Fibroblast of pulmonary artery (primary cell): Measurements from ENCODE around the gene DCLK1.

Experiments used
- DNase-seq: peaks from one replicate; pipeline ENCODE4 v3.0.0-alpha.2; 2010; ENCODE audit warnings: low read depth
- H3K4me3 ChIP-seq: replicated peaks from 2 replicates; pipeline ENCODE4 v1.5.1; 2011; ENCODE audit warnings: low read depth, mild to moderate bottlenecking, control low read depth, low read length, moderate library complexity
- TF ChIP-seq, protein P1 (sequence below): IDR thresholded peaks from 2 replicates; pipeline ENCODE4 v1.5.1; 2011; ENCODE audit warnings: mild to moderate bottlenecking, control low read depth, low read length, inconsistent platforms; ENCODE audit errors: missing control alignments

The DCLK1 gene

DNA sequence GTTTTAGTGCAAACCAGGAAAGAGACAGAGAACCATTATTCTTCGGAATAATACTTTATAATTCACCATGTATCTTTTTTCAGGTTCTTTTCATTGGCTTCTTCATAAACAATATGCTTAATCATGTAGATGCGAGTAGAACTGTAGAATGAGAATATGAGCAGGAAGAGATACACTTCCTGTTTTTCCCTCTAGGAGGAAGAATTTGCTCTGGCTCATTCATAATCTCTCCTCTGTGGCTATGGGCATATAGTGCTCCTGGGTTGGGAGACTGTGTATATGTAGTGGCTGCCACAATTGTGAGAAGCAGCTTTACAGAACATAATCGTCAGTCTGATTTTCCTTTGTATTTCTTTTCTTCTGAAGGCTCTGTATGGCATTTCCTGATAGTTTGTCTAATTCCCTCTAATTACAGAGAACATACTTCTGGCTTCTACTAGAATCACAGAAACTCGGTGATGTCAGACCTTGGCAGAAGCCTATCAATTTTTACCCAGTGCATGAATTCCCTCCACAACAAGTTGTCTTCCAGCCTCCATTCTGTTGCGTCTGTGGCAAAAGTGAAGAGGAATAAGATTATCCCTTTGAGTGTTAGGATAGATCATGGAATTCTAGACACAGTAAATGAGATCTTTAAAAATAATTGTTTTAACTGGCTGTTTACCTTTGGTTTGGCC is 2.9 kb upstream of the DCLK1 start:
- no peak overlapping the region for H3K4me3 ChIP-seq
- peak; percentile 40 for DNase-seq
- TF ChIP-seq, protein P1, sequence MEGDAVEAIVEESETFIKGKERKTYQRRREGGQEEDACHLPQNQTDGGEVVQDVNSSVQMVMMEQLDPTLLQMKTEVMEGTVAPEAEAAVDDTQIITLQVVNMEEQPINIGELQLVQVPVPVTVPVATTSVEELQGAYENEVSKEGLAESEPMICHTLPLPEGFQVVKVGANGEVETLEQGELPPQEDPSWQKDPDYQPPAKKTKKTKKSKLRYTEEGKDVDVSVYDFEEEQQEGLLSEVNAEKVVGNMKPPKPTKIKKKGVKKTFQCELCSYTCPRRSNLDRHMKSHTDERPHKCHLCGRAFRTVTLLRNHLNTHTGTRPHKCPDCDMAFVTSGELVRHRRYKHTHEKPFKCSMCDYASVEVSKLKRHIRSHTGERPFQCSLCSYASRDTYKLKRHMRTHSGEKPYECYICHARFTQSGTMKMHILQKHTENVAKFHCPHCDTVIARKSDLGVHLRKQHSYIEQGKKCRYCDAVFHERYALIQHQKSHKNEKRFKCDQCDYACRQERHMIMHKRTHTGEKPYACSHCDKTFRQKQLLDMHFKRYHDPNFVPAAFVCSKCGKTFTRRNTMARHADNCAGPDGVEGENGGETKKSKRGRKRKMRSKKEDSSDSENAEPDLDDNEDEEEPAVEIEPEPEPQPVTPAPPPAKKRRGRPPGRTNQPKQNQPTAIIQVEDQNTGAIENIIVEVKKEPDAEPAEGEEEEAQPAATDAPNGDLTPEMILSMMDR = peak; percentile 38

DNA sequence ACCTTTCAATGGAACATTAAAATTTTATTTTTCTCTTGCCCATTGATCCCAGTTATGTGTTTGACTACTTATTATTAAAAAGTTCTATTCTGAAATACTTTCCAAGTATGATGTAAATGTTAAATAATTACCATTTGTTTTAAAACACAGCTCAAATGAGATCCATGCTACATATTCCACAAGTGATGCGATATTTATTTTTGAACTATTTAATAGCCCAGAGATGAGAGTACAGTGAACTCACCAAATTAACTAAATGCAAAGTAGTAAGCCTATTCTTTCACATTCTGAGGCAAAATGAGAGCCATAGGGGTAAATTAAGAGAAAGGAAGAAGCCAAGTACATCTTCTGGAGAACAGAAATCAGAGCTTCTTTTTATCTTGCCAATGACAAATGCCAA is 1.2 kb upstream of the DCLK1 start:
- H3K4me3 ChIP-seq = no peak overlapping the region
- no peak for DNase-seq
- TF ChIP-seq, protein P1 = no peak

DNA sequence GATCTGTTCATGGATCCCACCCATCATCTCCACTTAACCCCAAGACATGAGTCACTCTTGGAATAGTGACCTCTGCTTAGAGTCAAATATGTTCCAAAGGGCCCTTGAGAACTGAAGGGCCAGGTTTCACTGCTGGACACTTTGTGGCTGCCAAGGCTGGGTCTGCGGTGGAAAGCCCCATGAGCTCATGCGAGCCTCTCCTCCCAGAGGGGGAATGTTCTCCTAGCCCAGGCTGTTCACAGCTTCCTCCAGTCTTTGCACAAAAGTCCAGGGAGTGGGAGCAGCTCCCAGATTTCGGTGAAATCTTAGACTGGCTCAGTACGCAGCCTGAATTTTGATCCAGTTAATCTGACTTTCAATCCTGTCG is 732 bp upstream of the DCLK1 start:
- no peak overlapping the region for H3K4me3 ChIP-seq
- DNase-seq = peak; percentile 66
- TF ChIP-seq, protein P1 = no peak

DNA sequence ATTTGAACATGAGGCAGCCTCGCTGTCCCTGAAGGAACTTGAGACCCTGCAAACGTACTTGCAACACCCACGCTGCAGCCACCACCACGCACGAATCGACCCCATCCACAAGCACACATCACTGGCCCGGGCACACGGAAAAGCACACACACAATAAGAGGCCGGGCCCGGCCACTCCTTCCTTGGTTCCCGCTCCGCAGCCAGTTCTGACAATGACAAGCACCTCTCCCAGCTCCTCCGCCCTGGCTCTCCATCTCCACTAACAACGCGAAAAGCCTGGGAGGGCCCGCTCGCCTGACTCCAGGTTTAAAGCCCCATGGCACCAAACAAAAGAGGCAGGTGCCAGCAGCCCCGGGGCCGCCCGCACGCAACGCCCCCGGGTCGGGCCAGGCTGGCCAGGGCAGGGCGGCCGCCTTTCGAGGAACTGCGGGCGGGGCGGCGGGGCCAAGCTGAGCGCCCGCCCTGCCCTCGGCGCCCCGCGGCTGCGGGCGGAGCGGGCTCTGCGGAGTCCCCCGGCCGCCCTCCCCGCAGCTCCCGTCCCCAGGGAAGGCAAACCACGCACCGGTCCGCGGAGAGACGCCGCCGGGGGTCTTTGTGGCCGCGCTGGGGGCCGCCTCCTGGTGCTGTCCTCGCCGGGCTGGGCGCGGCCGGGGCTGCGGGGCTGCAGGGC is 495 bp downstream of the DCLK1 start:
- TF ChIP-seq, protein P1 = no peak
- peak overlapping the region; percentile 54 for H3K4me3 ChIP-seq
- no peak for DNase-seq

DNA sequence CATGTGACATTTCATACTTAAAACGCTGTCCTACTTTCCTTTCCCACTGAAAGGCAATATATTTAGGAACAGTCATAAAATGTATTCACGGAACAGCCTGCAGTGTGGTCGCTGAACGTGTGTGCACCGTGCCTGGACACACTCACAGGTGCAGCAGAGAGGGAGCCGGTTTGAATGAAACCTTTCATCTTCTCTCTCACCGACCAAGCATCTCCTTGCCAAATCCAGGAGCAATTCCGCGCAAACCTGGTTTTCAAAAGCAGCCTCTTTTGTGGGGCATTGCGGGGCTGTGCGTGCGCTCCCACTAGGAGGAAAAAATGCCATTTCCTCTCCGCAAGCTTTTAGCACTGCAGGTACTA is 1.0 kb downstream of the DCLK1 start:
- no peak for DNase-seq
- TF ChIP-seq, protein P1 = no peak
- peak overlapping the region; percentile 54 for H3K4me3 ChIP-seq

DNA sequence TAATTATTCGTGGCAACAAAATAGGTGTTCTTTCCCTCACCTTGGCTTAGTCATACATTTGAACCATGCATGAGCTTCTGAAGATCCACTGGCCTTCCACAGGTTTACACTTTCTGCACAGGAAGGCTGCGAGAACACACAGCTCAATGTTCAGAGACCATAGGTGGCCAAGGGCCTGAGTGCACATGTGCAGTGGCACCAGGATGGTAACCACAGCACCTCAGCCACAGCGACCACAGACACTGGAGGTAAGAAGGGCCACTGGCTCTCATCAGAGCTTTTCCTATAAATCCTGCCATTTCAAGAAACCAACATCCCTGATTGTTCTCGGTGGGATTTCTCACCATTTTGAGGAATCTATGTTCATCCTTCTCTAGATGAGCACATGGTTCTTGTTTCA is 1.6 kb downstream of the DCLK1 start:
- H3K4me3 ChIP-seq = no peak overlapping the region
- DNase-seq = no peak
- TF ChIP-seq, protein P1 = no peak

DNA sequence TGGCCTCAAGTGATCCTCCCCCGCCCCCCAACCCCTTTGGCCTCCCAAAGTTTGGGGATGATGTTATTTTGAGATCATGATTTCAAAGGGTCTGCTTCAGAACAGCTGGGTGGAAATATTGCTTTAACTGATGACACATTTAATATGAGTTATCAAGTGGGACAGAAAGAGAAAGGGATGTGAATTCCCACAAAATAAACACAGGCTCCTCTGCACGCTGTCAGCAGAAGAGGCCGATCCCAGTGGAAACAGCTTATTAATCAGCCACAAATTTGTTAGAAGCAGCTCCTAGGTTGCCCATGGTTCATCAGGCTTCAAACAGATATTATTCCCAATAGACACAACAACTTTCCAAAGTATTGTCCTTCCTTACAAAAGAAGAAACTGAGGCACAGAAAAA is 4.7 kb downstream of the DCLK1 start:
- H3K4me3 ChIP-seq = no peak overlapping the region
- DNase-seq = no peak
- TF ChIP-seq, protein P1 = no peak
